ENCODE results near the gene ROR1. TPM values are rescaled to one million over a fixed set of nuclear protein-coding genes. Genes with fewer than 3 reads are reported as not detected.

ROR1 gene
- total RNA-seq, 4 donors from 2014 or later, result 2.6 to 37.6 (median 11.5) TPM

DNA sequence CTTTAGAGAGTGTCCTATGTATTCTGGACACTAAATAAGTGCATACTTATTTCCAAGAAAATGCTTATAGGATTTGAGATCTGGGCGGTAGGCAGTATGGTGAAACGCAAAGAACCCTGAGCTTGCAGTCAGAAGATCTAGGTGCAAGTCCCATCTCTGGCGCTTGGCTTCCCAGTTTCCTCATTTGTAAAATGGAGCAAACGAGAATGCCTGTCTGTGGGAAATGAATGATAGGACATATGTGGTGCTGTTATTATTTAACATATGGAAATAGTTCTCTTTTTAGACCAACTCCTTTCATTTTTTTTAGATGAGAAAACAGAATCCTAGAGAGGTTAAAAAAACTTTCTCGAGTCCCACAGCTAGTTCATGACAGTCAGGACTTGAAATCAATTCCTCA, 25.2 kb upstream of the ROR1 start:
- Histone ChIP-seq H3K36me3 (no peaks in the 10 kb centered on the region), H3K27me3 (no peaks in the 10 kb centered on the region), H3K4me1 (no peaks in the 10 kb centered on the region), H3K9me3 (no peaks in the 10 kb centered on the region), H3K4me3 (no peak overlapping the region), H3K27ac (no peak overlapping the region)
- TF ChIP-seq, protein P1, sequence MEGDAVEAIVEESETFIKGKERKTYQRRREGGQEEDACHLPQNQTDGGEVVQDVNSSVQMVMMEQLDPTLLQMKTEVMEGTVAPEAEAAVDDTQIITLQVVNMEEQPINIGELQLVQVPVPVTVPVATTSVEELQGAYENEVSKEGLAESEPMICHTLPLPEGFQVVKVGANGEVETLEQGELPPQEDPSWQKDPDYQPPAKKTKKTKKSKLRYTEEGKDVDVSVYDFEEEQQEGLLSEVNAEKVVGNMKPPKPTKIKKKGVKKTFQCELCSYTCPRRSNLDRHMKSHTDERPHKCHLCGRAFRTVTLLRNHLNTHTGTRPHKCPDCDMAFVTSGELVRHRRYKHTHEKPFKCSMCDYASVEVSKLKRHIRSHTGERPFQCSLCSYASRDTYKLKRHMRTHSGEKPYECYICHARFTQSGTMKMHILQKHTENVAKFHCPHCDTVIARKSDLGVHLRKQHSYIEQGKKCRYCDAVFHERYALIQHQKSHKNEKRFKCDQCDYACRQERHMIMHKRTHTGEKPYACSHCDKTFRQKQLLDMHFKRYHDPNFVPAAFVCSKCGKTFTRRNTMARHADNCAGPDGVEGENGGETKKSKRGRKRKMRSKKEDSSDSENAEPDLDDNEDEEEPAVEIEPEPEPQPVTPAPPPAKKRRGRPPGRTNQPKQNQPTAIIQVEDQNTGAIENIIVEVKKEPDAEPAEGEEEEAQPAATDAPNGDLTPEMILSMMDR (IDR thresholded peaks at IDR 0.05), result no peak
- TF ChIP-seq POLR2A (IDR thresholded peaks at IDR 0.05), result no peak
- intact Hi-C loops (cut with DNase I; ENCODE audit: low total_unique reads), result no loop called here
- DNase-seq, result no peak

DNA sequence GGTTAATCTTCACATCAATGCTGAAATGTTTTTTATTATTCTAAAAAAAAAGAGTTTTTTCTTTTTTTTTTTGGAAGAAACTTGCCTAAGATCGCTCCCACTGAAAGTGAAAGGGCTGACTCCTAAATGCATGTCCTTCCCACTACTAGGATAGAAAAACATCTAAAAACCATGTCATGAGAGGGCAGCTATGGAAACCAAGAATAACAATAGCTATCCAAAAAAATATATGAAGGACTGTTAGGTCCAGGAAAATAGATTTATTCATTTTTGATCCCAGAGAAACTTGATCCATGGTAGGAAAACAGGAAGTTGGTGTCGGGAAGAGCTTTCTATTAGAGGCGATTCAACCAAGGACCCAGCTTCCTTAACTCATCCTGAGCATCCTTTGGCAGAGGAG, 23.1 kb upstream of the ROR1 start:
- no peak for TF ChIP-seq POLR2A (IDR thresholded peaks at IDR 0.05)
- TF ChIP-seq, protein P1 (IDR thresholded peaks at IDR 0.05), result no peak
- H3K36me3 ChIP-seq, result no peaks in the 10 kb centered on the region
- H3K9me3 ChIP-seq, result no peaks in the 10 kb centered on the region
- DNase-seq, result no peak
- H3K4me1 ChIP-seq, result no peaks in the 10 kb centered on the region
- H3K27me3 ChIP-seq, result no peaks in the 10 kb centered on the region
- no peak overlapping the region for H3K4me3 ChIP-seq
- intact Hi-C loops (cut with DNase I; ENCODE audit: low total_unique reads), result no loop called here
- H3K27ac ChIP-seq, result no peak overlapping the region

DNA sequence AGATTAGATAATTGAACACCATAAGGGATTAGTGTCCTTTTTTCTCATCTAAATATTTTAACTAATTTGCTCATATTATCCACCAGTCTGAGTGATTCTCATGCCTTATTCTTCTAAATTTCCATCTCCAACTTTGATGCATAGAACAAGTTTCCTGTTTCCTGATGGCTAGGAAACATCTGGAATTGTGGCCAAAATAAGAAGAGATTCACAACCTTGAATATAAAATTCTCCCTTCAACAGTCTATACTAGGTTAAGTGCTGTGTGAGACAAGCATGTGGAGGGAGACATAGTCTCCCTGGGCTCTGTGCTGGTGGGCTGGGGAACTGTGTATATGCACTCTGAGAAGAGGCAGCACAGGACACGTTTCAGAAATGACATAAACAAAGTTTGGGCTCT, 21.6 kb upstream of the ROR1 start:
- Histone ChIP-seq H3K36me3 (no peaks in the 10 kb centered on the region), H3K27ac (no peak overlapping the region), H3K27me3 (no peaks in the 10 kb centered on the region), H3K4me3 (no peak overlapping the region), H3K9me3 (no peaks in the 10 kb centered on the region), H3K4me1 (no peaks in the 10 kb centered on the region)
- DNase-seq, result no peak
- TF ChIP-seq, protein P1 (IDR thresholded peaks at IDR 0.05), result no peak
- no peak for TF ChIP-seq POLR2A (IDR thresholded peaks at IDR 0.05)
- intact Hi-C loops (cut with DNase I; ENCODE audit: low total_unique reads), result no loop called here

DNA sequence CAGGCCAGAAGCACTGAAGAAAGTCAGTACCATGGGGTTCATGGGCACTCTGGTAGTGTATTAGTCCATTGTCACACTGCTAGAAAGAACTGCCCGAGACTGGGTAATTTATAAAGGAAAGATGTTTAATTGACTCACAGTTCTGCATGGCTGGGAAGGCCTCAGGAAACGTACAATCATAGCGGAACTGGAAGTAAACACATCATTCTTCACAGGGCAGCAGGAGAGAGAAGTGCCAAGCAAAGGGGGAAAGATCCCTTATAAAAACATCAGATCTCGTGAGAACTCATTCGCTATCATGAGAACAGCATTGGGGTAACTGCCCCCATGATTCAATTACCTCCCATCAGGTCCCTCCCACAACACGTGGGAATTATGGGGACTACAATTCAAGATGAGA, 20.2 kb upstream of the ROR1 start:
- TF ChIP-seq, protein P1 (IDR thresholded peaks at IDR 0.05), result no peak
- no peak for TF ChIP-seq POLR2A (IDR thresholded peaks at IDR 0.05)
- Histone ChIP-seq H3K4me3 (no peak overlapping the region), H3K36me3 (no peaks in the 10 kb centered on the region), H3K27ac (no peak overlapping the region), H3K9me3 (no peaks in the 10 kb centered on the region), H3K4me1 (no peaks in the 10 kb centered on the region), H3K27me3 (no peaks in the 10 kb centered on the region)
- intact Hi-C loops (cut with DNase I; ENCODE audit: low total_unique reads), result no loop called here
- no peak for DNase-seq

DNA sequence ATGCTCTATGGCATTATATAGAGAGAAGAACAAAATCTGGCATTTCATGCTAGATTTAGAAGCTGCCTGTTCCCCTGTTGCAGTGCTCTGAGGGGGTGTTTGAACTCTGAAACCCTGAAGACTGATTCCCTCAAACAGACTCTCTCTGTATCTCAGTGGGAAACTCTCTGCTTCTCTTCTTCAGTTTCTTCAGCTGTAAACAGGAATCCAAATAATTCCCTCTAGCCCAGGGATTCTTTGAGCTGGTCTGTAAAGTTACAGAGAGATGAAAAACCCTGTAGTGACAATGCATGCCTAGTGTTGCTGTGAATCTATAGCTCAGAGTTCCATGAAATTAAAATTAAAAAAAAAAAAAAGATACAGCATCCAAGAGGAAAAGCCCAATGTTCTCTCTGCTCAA, 17.0 kb upstream of the ROR1 start:
- no peaks in the 10 kb centered on the region for H3K36me3 ChIP-seq
- H3K27me3 ChIP-seq, result no peaks in the 10 kb centered on the region
- TF ChIP-seq POLR2A (IDR thresholded peaks at IDR 0.05), result no peak
- TF ChIP-seq, protein P1 (IDR thresholded peaks at IDR 0.05), result no peak
- H3K4me1 ChIP-seq, result no peaks in the 10 kb centered on the region
- H3K4me3 ChIP-seq, result no peak overlapping the region
- H3K9me3 ChIP-seq, result no peaks in the 10 kb centered on the region
- no peak overlapping the region for H3K27ac ChIP-seq
- intact Hi-C loops (cut with DNase I; ENCODE audit: low total_unique reads), result no loop called here
- DNase-seq, result no peak

Measured in uterus (tissue), 4 donors.